Bone marrow (tissue), 2 donors: Measurements from ENCODE around the gene DSG3.

Experiments used
- DNase-seq, 2 donors: peaks; one replicate each; lab custom pipeline; 2025; lab: John Stamatoyannopoulos, UW

The DSG3 gene, protein sequence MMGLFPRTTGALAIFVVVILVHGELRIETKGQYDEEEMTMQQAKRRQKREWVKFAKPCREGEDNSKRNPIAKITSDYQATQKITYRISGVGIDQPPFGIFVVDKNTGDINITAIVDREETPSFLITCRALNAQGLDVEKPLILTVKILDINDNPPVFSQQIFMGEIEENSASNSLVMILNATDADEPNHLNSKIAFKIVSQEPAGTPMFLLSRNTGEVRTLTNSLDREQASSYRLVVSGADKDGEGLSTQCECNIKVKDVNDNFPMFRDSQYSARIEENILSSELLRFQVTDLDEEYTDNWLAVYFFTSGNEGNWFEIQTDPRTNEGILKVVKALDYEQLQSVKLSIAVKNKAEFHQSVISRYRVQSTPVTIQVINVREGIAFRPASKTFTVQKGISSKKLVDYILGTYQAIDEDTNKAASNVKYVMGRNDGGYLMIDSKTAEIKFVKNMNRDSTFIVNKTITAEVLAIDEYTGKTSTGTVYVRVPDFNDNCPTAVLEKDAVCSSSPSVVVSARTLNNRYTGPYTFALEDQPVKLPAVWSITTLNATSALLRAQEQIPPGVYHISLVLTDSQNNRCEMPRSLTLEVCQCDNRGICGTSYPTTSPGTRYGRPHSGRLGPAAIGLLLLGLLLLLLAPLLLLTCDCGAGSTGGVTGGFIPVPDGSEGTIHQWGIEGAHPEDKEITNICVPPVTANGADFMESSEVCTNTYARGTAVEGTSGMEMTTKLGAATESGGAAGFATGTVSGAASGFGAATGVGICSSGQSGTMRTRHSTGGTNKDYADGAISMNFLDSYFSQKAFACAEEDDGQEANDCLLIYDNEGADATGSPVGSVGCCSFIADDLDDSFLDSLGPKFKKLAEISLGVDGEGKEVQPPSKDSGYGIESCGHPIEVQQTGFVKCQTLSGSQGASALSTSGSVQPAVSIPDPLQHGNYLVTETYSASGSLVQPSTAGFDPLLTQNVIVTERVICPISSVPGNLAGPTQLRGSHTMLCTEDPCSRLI

DNA sequence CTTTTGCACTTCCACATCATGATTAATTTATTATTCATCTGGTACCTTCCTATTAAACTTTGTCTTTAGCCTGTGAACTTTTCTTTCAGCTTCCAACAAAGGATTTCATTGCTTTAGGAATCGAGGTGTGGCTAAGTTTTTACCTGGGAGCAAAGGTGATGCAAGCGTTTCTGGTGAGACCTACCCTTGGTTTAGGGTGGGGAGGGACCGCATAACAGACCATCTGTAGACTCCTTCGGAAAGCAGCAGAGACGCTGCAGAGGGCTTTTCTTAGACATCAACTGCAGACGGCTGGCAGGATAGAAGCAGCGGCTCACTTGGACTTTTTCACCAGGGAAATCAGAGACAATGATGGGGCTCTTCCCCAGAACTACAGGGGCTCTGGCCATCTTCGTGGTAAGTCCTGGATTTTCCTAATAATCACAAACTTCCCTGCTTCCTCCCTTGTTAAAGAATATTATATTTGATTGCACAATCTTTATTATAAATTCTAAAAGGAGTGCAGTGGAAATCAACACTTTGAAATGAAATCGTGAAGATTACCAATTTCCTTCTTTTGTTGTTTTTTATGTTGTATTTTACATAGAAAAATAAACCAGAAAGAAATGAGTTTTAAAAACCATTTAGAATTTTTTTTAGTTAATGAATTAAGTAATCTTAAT lies at the start of gene DSG3:
TSS of gene DSG3 (plus strand) at position 212 of the 662 bp plus-strand sequence. CDS start at position 349, 137 bp downstream.
- no peak for DNase-seq

DNA sequence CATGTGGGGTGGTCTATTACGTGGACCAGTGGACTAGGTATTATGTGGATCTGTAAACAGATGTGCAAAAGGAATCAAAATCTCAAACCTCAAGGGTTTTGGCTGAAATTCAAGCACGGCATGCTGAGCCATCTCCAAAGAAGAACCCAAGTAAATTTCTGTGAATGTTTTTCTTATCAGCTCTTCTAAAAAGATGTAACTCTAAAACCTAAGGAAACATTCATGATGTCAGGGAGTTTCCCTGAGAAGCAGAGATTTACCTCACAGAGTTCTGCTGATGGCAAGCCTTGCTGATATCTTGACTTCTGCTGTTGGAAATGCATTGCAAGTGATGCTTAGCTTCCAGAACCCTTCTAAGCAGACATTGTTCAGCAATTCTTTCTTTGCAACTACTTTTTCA lies 49.4 kb upstream of the DSG3 start:
- no peak for DNase-seq

DNA sequence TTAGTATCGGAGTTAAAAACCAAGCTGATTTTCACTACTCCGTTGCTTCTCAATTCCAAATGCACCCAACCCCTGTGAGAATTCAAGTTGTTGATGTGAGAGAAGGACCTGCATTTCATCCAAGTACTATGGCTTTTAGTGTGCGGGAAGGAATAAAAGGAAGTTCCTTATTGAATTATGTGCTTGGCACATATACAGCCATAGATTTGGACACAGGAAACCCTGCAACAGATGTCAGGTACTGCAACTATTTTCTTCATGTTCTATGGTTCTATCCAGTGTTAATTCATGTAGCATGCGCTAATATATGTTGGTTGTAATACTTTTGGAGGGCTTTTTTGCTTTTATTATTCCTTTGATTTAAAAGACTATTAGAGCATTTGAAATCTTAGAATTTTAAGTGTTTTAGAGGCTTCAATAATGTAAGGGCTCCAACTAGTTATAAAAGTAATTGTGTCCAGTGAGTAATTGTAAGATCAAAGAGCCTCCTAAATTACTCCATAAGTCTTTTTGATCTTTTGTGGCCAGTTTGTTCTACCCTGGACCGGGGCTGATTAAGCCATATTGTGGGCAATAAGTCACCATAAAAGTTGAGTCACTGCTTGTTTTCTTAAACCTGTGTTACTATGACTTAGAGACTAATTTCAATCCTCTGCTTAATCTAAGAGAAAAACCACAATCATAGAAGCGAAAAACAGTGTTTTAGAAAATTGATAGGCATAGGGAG lies 48.1 kb upstream of the DSG3 start:
- no peak for DNase-seq

DNA sequence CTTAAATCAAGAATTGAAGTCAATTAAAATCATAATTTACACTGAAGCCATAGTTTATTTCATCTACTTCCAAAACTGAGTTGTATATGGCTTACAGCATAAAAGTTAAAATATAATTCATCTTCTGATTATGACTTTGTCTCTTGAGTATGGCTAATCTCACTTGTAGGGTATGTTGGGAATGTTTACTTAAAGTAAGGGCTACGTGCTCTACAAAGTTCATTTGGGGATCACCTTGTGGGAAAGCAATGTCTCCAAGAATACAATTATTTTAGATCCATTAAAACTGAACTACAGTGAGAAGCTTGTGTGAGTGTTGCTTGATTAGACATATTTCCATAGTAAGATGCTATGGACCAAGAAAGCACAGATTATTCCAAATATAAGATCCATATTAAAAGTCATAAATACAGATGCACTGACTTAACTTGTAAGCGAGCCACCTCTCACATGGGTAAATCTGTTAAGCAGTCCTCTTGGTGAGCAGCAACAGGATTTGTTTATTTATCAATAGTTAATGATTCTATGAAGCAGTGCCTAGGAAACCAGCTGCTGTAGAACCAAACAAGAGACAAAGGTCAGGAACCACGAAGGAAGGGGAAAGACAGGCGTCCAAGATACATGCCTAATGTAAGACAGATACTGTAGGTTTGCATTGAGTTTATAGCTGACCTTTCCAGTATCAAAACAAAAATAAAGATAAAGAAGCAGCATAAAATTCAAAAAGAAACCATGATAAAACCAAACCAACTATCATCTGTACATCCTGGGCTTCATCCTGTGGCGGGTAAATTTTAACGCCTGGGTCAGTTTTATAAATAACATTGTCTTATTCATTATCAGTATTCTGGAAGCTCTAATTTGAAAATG lies 46.1 kb upstream of the DSG3 start:
- no peak for DNase-seq

DNA sequence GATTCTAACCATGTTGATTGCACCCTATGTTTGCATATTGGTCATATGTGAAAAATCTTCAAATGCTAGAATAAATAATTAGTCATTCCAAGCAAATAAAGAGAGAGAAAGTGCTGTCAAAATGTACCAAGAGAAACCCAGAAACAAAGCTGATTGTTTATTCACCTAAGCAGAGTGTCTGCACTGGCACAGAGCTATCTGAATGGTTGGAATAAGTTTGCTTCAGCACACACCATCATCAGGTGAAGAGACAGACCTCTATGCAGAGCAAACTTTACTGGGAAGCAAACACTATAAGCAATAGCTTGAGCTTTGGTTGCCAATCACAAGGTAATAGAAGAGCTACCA lies 45.5 kb upstream of the DSG3 start:
- DNase-seq, result no peak

DNA sequence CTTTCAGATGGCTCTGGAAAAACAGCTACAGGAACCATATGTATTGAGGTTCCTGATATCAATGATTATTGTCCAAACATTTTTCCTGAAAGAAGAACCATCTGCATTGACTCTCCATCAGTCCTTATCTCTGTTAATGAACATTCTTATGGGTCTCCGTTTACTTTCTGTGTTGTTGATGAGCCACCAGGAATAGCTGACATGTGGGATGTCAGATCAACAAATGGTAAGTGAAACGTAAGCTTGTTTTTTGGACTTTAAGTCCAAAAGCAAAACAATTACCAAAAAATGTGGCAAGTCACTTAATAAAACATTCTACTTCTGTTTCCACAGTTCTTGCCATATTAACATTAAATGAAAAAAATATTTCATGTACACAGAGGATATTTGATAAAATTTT lies 44.1 kb upstream of the DSG3 start:
- DNase-seq, result no peak

DNA sequence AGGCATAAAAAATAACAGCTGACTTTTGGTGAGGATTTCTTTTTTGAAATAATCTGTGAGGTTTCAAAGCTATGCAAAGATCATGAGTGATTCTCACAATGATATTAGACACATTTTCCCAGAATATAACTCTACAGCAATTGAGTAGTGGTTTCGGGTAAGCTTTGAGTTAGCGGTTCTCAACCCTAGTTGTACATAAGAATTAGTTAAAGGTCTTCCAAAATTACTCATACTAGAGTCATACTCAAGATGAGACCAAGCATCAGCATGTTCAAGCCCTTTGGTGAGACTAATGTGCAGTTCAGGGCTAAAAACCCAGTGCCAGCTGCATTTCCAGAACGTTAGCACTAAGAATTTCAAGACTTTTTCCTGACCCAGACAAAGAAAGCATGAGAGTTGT lies 39.9 kb upstream of the DSG3 start:
- DNase-seq, result no peak

DNA sequence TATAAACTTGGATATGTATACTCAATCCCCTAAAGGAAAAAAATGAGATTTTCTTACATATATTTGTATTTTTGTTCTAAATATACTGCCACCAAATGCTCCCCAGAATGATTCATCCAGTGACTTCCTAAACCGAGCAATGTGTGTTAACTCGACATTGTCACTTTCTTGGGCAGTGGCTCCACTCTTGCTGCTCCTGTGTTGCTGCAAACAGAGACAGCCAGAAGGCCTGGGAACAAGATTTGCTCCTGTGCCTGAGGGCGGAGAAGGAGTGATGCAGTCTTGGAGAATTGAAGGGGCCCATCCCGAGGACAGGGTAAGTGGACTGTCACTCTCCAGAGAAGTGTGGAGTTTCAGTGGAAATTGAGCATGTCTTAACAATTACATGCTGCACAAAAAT lies 38.3 kb upstream of the DSG3 start:
- no peak for DNase-seq

DNA sequence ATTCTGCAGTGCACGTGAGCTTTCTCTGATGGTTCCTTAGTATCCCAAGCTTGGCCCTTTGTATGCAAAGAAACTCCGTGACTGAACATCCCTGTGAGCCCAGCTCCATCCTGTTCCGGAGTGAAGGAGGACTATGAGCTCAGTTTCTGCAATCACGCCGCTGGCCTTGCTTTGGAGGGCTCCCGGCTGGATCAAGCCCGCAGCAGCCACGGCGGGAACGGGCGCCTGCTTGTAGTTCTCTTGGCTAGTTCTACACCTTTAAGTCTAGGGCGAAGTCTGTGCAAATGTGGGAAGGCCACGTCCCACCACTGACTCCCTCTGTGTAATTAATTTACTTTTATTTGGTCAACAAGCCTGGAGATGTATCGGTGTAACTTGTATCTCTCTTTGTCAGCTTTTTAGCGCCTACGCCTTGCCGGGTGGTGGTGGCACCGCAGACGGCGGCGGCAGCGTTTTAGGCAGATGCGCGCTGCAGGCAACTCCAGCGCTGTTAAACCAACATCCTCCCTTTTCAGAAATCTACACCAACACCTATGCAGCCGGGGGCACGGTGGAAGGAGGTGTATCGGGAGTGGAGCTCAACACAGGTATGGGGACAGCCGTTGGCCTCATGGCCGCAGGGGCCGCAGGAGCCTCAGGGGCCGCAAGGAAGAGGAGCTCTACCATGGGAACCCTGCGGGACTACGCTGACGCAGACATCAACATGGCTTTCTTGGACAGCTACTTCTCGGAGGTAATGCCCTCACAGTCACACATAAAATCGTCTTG lies 36.6 kb upstream of the DSG3 start:
- no peak for DNase-seq

DNA sequence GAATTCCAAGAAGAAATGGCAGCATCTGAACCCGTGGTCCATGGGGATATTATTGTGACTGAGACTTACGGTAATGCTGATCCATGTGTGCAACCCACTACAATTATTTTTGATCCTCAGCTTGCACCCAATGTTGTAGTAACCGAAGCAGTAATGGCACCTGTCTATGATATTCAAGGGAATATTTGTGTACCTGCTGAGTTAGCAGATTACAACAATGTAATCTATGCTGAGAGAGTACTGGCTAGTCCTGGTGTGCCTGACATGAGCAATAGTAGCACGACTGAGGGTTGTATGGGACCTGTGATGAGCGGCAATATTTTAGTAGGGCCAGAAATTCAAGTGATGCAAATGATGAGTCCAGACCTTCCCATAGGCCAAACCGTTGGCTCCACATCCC lies 34.4 kb upstream of the DSG3 start:
- no peak for DNase-seq

DNA sequence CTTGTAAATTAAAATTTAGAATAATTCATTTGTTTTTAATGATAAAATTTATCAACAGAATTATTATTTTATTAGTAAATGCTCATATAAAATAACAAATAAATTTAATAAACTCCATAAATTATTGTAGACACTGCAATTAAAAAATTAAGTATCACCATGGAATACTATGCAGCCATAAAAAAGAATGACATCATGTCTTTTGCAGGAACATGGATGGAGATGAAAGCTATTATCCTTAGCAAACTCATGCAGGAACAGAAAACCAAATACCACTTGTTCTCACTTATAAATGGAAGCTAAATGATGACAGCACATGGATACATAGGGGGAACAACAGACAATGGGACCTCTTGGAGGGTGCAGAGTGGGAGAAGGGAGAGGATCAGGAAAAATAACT lies 29.7 kb upstream of the DSG3 start:
- no peak for DNase-seq

DNA sequence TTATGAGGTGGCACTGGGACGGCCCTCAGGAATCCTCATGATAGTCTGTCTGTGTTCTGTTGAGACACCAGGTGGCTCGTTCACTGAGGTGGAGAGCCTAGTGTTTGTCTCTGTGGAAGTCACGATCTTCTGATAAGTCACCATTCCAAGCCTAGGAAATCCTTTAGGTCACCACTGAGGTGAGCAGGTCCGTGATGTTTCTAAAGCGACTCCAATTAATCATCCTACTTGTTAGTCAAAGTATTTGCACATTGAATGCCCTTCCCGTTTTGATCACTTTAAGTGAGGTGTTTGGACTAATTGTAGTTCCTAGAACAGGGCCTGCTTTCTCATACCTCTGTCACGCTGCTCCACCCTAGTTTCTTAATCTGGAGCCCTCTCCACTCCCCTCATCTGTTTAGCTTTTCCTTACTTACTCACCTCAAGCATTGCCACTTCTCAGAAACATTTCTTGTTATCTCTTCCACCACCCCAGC lies 28.0 kb upstream of the DSG3 start:
- DNase-seq, result no peak

DNA sequence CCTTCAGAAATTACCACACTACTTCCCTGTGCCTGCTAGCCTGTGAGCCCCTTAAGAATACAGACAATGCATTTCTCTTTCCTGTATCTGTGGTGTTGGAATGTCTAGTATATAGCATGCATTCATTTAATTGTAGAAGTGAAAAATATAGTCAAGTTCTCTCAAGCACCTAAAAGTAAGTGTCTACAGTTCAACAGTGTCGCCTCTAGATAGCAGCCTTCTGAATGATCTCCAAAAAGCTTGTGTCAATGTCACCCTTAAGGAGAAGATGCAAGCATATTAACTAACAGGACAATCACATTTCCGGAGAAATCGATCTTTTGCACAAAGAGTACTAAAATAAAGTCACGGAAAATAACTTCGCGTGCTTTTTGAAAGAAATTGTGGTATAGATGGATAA lies 27.5 kb upstream of the DSG3 start:
- no peak for DNase-seq

DNA sequence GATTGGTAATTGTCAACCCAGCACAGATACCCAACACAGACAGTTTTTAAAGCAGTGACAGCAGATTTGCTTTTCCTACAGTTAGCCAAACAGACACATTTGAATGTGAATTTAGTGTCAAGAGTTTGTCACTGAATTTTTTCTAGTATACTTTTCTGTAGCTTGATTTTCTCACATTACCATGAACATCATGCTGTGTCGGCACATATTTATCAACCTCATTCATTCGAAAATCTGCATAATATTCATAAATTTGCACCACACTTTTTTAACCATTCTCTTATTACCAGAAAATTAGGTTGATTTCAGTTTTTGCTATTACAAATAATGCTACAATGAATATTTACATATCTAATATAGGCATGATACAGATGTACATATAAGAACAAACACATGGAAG lies 27.0 kb upstream of the DSG3 start:
- DNase-seq, result no peak

DNA sequence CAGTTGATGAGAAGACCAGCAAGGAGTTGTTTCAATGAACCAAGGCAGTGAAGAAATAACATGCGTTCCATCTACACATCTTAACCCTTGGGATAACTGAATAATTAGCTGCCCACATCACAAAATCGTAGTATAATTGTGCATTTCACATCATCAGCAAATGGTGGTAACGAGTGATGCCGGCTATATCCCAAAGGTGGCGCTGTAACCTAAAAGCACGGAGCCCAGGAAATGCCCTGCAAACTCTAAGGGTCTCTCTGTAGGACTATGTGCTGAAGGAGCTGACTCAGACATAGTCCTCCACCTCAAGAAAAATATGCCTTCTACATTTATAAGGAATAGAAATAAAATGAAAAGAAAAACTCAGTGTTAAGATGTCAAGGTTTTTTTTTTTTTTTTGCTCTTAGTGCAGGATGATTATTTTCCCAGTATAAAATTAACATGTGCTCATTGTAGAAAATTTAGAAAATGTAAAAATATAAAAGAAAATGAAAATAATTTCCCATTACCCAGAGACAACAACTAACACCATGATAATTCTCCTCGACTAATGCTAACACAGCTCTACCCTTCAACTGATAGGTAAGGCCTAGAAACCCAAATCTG lies 23.1 kb upstream of the DSG3 start:
- DNase-seq, result no peak

DNA sequence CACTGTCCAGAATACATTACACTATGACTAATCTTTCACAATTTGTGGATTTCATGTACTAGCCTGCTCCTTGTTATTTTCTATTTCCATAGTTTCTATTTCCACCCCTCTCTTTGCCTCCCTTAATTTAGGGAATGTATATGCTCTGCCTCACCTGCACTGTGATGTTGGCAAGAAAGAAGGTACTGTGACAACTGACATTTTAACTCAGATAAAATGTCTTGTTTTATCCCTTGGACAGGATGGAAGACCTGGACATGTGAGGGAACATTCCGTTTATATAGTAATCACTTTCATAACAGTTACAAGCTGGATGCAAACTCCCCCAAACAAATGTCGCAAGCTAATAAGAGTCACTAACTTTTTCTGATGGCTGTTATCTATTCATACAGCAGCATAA lies 21.5 kb upstream of the DSG3 start:
- no peak for DNase-seq

DNA sequence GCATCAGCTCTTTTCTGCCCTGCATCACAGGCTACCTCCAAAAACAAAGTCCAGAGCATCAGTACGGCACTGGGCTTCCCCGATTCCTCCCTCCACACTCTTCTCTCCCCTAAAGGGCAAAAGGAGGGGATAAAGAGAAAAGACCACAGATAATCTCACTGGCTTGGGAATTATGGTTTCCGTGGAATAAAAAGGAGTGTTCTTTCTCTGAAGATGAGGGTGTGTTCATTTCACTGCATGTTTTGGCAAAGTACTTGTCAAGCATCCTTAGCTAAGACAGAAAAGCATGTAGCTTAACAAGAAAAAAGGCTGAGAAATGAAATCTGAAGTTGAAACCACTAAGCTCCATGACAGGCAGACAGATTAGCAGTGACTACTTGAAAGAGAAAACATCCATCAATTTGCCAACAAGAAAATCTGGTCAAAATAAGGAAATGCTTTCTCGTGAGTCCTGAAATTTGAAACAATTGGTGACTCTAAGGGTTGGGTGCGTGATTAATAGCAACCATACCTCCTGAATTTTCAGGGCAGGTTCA lies 20.6 kb upstream of the DSG3 start:
- no peak for DNase-seq

DNA sequence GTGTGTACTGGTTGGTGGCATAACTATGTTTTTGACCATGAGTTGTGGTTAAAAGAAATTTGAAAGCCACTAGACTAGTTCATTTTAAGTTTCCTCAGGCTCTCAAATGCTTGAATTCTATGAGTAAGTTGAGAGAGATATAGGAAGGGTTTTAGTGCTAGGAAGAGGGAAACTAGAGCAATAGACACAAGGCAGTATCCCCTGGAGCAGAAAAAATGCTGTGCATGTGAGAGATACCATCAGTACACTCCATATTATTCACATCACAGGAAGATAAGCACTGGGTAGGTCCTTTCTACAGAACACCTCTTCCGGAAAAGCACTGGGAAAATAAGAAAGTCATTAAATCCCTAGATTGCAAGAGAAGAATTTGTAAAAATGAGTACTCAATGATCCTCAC lies 19.3 kb upstream of the DSG3 start:
- no peak for DNase-seq

DNA sequence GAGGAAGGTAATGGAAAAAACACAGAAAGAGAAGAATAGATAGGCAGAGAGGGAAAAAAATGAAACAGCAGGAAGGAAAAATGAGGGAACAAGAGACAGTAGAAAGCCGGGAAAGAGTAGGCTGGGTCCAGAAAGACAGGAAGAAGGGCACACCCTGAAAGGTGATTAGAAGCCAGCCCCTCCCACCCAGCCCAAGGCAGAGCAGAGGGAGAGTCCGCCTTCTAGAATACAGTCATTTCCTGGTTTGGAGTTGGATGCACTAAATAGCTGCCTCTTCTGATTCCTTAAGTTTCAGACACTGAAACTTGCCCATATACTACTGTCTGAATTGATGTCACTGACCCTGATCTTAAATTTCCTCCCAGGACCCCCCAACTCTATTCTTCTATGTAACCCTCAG lies 17.9 kb upstream of the DSG3 start:
- no peak for DNase-seq
